HCT116 (cell line): ENCODE results near the gene C1QBP. TPM values are rescaled to one million over a fixed set of nuclear protein-coding genes. Genes with fewer than 3 reads are reported as not detected.

Experiments
- ATAC-seq: fragments of 200-7000 bp; cut with Tn5 transposase; 2 replicates; pipeline ENCODE4 v1.9.1; 2020; ENCODE audit warnings: mild to moderate bottlenecking, moderate library complexity
- Bru-seq: library from RNA; stranded (reverse); fragments of 400-500 nt; gene quantifications from one replicate; lab custom pipeline; 2021; lab: Mats Ljungman, UMichigan
- BruChase-seq, 2 experiments: library from RNA; stranded (reverse); fragments of 400-500 nt; gene quantifications; one replicate each; lab custom pipeline; 2021; lab: Mats Ljungman, UMichigan
- BruUV-seq: library from RNA; stranded (reverse); fragments of 400-500 nt; replicated peaks from 2 replicates; lab custom pipeline; 2021; lab: Mats Ljungman, UMichigan
- CTCF ChIA-PET: fragments of 300-600 bp; sonication (Branson Sonifier 250); formaldehyde crosslinking; loops from one replicate; lab custom pipeline; 2021; ENCODE audit warnings: antibody characterized with exemption; lab: Charles Lee
- POLR2A ChIA-PET: fragments of 300-600, 350-600 bp; sonication (Branson Sonifier 250); formaldehyde crosslinking; loops from one replicate; lab custom pipeline; 2021; ENCODE audit warnings: antibody characterized with exemption; lab: Charles Lee
- RAD21 ChIA-PET, 2 experiments: fragments of 300-600 bp; sonication (Branson Sonifier 250); formaldehyde crosslinking; loops; one replicate each; lab custom pipeline; 2023; ENCODE audit warnings: low total read pairs in 2 of 2; ENCODE audit not compliant: uncharacterized antibody in 2 of 2, unreplicated experiment in 2 of 2, low non-redundant PET in 1 of 2; lab: Charles Lee
- DNase-seq: peaks from one replicate; pipeline ENCODE4 v3.0.0-alpha.2; 2010; ENCODE audit warnings: low read depth, low spot score
- H2AFZ ChIP-seq: fragments of 200-600 bp; shearing (Covaris generic), sonication (generic); 2 replicates; pipeline ENCODE4 v1.6.1; 2017; ENCODE audit warnings: low read depth, mixed run types, mixed read lengths, antibody characterized with exemption, low read length; ENCODE audit not compliant: poor library complexity, severe bottlenecking
- H3K27ac ChIP-seq: 2 replicates; pipeline ENCODE4 v1.5.1; 2012; ENCODE audit warnings: low read depth, low read length
- H3K27me3 ChIP-seq: fragments of 200-600 bp; sonication (generic); 2 replicates; pipeline ENCODE4 v1.6.1; 2016; ENCODE audit warnings: mixed run types, low read length, mixed read lengths; ENCODE audit not compliant: insufficient read depth
- H3K36me3 ChIP-seq, 2 experiments: fragments of 200-500 bp in 1 of 2; fragments of 200-600 bp in 1 of 2; sonication (Bioruptor generic) in 1 of 2; sonication (generic) in 1 of 2; 2 replicates each; pipeline versions ENCODE4 v1.5.1 to v1.6.1; 2014 to 2016; ENCODE audit warnings: low read length in 2 of 2, inconsistent platforms in 1 of 2, mixed read lengths in 1 of 2, mixed run types in 1 of 2; ENCODE audit not compliant: insufficient read depth in 2 of 2, control insufficient read depth in 1 of 2
- H3K4me1 ChIP-seq, 2 experiments: fragments of 200-600 bp in 1 of 2; sonication (generic) in 1 of 2; 2 replicates each; pipeline versions ENCODE4 v1.5.1 to v1.6.1; 2012 to 2017; ENCODE audit warnings: low read length in 2 of 2, inconsistent platforms in 1 of 2, mild to moderate bottlenecking in 1 of 2, mixed read lengths in 1 of 2, mixed run types in 1 of 2, moderate library complexity in 1 of 2; ENCODE audit not compliant: insufficient read depth in 2 of 2, control insufficient read depth in 1 of 2
- H3K4me2 ChIP-seq: fragments of 200-600 bp; sonication (generic); 2 replicates; pipeline ENCODE4 v1.6.1; 2017; ENCODE audit warnings: mixed run types, low read length, mixed read lengths
- H3K4me3 ChIP-seq, 2 experiments: fragments of 200-600 bp in 1 of 2; sonication (generic) in 1 of 2; replicated peaks in 1 of 2; 2 replicates each; pipeline ENCODE4 v1.5.1; 2011 to 2016; ENCODE audit warnings: low read length in 2 of 2, control low read depth in 1 of 2, low read depth in 1 of 2, mild to moderate bottlenecking in 1 of 2, mixed read lengths in 1 of 2, mixed run types in 1 of 2
- H3K79me2 ChIP-seq: fragments of 200-600 bp; sonication (generic); 2 replicates; pipeline ENCODE4 v1.6.1; 2017; ENCODE audit warnings: mild to moderate bottlenecking, mixed run types, low read length, moderate library complexity, mixed read lengths; ENCODE audit not compliant: insufficient read depth
- H3K9ac ChIP-seq: fragments of 200-600 bp; sonication (generic); 2 replicates; pipeline ENCODE4 v1.6.1; 2016; ENCODE audit warnings: low read length, mixed read lengths
- H3K9me2 ChIP-seq: fragments of 200-600 bp; sonication (generic), shearing (Covaris generic); 2 replicates; pipeline ENCODE4 v1.6.1; 2017; ENCODE audit warnings: mixed run types, mild to moderate bottlenecking, moderate library complexity; ENCODE audit not compliant: insufficient read depth
- H3K9me3 ChIP-seq, 2 experiments: fragments of 200-500 bp in 1 of 2; fragments of 200-600 bp in 1 of 2; sonication (Bioruptor generic) in 1 of 2; sonication (generic) in 1 of 2; 2 replicates each; pipeline ENCODE4 v1.6.1; 2014 to 2017; ENCODE audit warnings: low read length in 2 of 2, mixed read lengths in 2 of 2, inconsistent platforms in 1 of 2, low read depth in 1 of 2, mild to moderate bottlenecking in 1 of 2, mixed run types in 1 of 2, moderate library complexity in 1 of 2; ENCODE audit not compliant: control insufficient read depth in 1 of 2, insufficient read depth in 1 of 2
- H4K20me1 ChIP-seq: fragments of 200-600 bp; sonication (generic), shearing (Covaris generic); 2 replicates; pipeline ENCODE4 v1.6.1; 2017; ENCODE audit warnings: mixed run types, mild to moderate bottlenecking, moderate library complexity; ENCODE audit not compliant: insufficient read depth
- CBX3 ChIP-seq: IDR thresholded peaks from 2 replicates; pipeline ENCODE4 v1.6.1; 2012; ENCODE audit warnings: low read depth
- CEBPB ChIP-seq: IDR thresholded peaks from 2 replicates; pipeline ENCODE4 v1.6.1; 2012; ENCODE audit warnings: low read depth
- EGR1 ChIP-seq: IDR thresholded peaks from 2 replicates; pipeline ENCODE4 v1.6.1; 2012; ENCODE audit warnings: low read depth
- ELF1 ChIP-seq: IDR thresholded peaks from 2 replicates; pipeline ENCODE4 v1.6.1; 2012; ENCODE audit warnings: low read depth, borderline replicate concordance
- EZH2 ChIP-seq: fragments of 200-600 bp; sonication (generic); IDR thresholded peaks from 2 replicates; pipeline ENCODE4 v1.6.1; 2017; ENCODE audit warnings: antibody characterized with exemption, mixed run types
- EZH2phosphoT487 ChIP-seq: fragments of 200-600 bp; IDR thresholded peaks from 2 replicates; pipeline ENCODE4 v1.6.1; 2018; ENCODE audit warnings: antibody characterized with exemption, borderline replicate concordance
- FOSL1 ChIP-seq: IDR thresholded peaks from 2 replicates; pipeline ENCODE4 v1.6.1; 2012; ENCODE audit warnings: low read depth
- POLR2A ChIP-seq: IDR thresholded peaks from 2 replicates; pipeline ENCODE4 v1.7.0; 2011; ENCODE audit warnings: borderline replicate concordance; ENCODE audit not compliant: insufficient read depth, insufficient read length; ENCODE audit errors: extremely low read depth
- SIN3A ChIP-seq: IDR thresholded peaks from 2 replicates; pipeline ENCODE4 v1.6.1; 2012; ENCODE audit warnings: low read depth
- SP1 ChIP-seq: IDR thresholded peaks from 2 replicates; pipeline ENCODE4 v1.6.1; 2012; ENCODE audit warnings: low read depth
- TCF7L2 ChIP-seq: IDR thresholded peaks from 2 replicates; pipeline ENCODE4 v1.7.0; 2011; ENCODE audit warnings: borderline replicate concordance, inconsistent platforms; ENCODE audit not compliant: insufficient read depth, insufficient read length; ENCODE audit errors: extremely low read depth
- YY1 ChIP-seq: IDR thresholded peaks from 2 replicates; pipeline ENCODE4 v1.6.1; 2011; ENCODE audit warnings: low read length, low read depth, moderate library complexity, mild to moderate bottlenecking; ENCODE audit not compliant: insufficient replicate concordance; ENCODE audit errors: extremely low read depth
- ZFX ChIP-seq: fragments of 450-650 bp; IDR thresholded peaks from 2 replicates; pipeline ENCODE4 v1.6.1; 2017
- ZNF274 ChIP-seq: fragments of 200-500 bp; sonication (Bioruptor generic); IDR thresholded peaks from 2 replicates; pipeline ENCODE4 v1.6.1; 2014; ENCODE audit warnings: mild to moderate bottlenecking, low read depth, low read length, inconsistent platforms
- intact Hi-C: fragments of 100-400 bp; cut with micrococcal nuclease; formaldehyde crosslinking; loops from 2 replicates; pipeline ENCODE4 v1.10.0; 2022
- long read RNA-seq: library from polyadenylated mRNA; unstranded; transcript quantifications from one replicate; pipeline ENCODE4 v2.0.0, GENCODE V29; 2021; ENCODE audit not compliant: unreplicated experiment
- polyA plus RNA-seq: library from polyadenylated mRNA; unstranded; fragments of >200 nt; gene quantifications from 2 replicates; pipeline ENCODE4 v1.2.1, GENCODE V29; 2012; ENCODE audit warnings: missing spikeins
- total RNA-seq: library from RNA; stranded (reverse); gene quantifications from one replicate; pipeline ENCODE4 v1.2.1, GENCODE V29; 2021; ENCODE audit not compliant: unreplicated experiment
- TF ChIP-seq, protein P1 (sequence below): IDR thresholded peaks from 2 replicates; pipeline ENCODE4 v1.6.1; 2012
- TF ChIP-seq, protein P2 (sequence below): IDR thresholded peaks from 2 replicates; pipeline ENCODE4 v1.6.1; 2012
- TF ChIP-seq, protein P3 (sequence below), 3 experiments: fragments of 200-600 bp in 1 of 3; sonication (generic) in 1 of 3; IDR thresholded peaks in 2 of 3; conservative IDR thresholded peaks in 1 of 3; 2 replicates each; pipeline ENCODE4 v1.5.1; 2012 to 2017; ENCODE audit warnings: low read depth in 2 of 3, low read length in 2 of 3, antibody characterized with exemption in 1 of 3, borderline replicate concordance in 1 of 3, control low read depth in 1 of 3, mild to moderate bottlenecking in 1 of 3, mixed read lengths in 1 of 3, mixed run types in 1 of 3, moderate library complexity in 1 of 3; ENCODE audit not compliant: insufficient read depth in 1 of 3
- TF ChIP-seq, protein P4 (sequence below): IDR thresholded peaks from 2 replicates; pipeline ENCODE4 v1.6.1; 2012; ENCODE audit warnings: low read depth

Gene C1QBP, protein sequence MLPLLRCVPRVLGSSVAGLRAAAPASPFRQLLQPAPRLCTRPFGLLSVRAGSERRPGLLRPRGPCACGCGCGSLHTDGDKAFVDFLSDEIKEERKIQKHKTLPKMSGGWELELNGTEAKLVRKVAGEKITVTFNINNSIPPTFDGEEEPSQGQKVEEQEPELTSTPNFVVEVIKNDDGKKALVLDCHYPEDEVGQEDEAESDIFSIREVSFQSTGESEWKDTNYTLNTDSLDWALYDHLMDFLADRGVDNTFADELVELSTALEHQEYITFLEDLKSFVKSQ
- total RNA-seq: 524 TPM
- 382 and 467 TPM in 2 replicates for polyA plus RNA-seq
- percentile 97 among the genes with signal in this experiment for Bru-seq, nascent RNA
- percentile 99 among the genes with signal in this experiment for BruChase-seq, experiment 1, labeled RNA remaining after a 6-hour chase
- BruChase-seq, experiment 2, labeled RNA remaining after a 2-hour chase: percentile 96 among the genes with signal in this experiment
- long read RNA-seq, transcript C1QBP-201 (6 exons, 1,169 nt): major isoform, 1,094 of 1,171 reads
- long read RNA-seq, partial matches to known transcripts: 5 of 1,171 reads
- long read RNA-seq, other reads (novel, unspliced or antisense): 70 of 1,171 reads

DNA sequence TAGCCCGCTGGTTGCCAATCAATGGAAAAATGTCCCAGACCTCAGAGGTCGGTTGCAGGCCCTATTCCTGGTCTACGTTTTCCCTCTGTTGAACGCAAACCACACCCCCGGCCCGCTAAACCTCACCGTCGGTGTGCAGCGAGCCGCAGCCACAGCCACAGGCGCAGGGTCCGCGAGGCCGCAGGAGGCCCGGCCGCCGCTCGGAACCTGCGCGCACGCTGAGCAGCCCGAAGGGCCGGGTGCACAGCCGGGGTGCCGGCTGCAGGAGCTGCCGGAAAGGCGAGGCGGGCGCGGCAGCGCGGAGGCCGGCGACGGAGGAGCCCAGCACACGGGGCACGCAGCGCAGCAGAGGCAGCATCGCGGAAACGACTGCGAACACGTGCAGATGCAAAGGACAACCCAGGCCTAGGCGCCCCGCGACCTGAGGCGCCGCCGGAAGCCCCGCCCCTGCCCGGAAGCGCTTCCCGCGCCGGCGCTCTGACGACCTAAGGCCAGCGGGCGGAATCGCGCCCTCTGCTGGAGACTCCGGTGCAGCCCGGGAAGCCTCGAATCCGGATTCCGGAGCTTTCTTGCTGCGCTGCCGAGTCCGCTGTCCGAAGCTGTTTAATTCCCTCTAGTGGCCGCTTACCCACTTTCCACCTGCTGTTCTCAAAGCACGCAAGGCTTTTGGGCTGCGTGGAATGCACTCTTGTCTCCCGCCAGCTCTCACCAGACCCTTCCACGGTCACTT is at the start of gene C1QBP:
C1QBP (minus strand) TSS at position 440 of the 730 bp plus-strand sequence; CDS start at position 358, 82 bp downstream.
- H2AFZ ChIP-seq: peak within 1 kb of the TSS; percentile 79
- peak within 1 kb of the TSS; percentile 81 to 100 for H3K4me3 ChIP-seq
- intact Hi-C loops: loop anchor here (1.0 to 10.0 kb wide), 2 partner anchors 190 to 244 kb away; partner anchors contain the start of gene ZNF594
- no peaks in the 10 kb centered on the region for H3K27me3 ChIP-seq
- H3K36me3 ChIP-seq: peaks cover 33 to 51% of the 10 kb centered on the region in 2 experiments
- H3K27ac ChIP-seq: peak within 1 kb of the TSS; percentile 92
- H4K20me1 ChIP-seq: peaks cover 7% of the 10 kb centered on the region; the same call in 1 of the 2 replicates
- ChIA-PET POLR2A (interaction anchor here (1.0 to 3.5 kb wide), 5 partner anchors 10 to 48 kb away, joined by 4 to 11 read pairs (median 6); partner anchors contain the start of genes DERL2, MIS12, NUP88 and RPAIN), CTCF (interaction anchor here (0.8 to 1.7 kb wide), 27 partner anchors 8 to 197 kb away, joined by 3 to 14 read pairs (median 4); partner anchors contain the start of genes DERL2, DHX33, MIS12 and NUP88), RAD21 (no interaction called here)
- DNase-seq (peak; percentile 91), ATAC-seq (peak; percentile 91)
- H3K4me1 ChIP-seq: peaks cover 13 to 18% of the 10 kb centered on the region in 2 experiments
- peak within 1 kb of the TSS; percentile 96 for H3K4me2 ChIP-seq
- H3K79me2 ChIP-seq: peaks cover 66% of the 10 kb centered on the region
- H3K9ac ChIP-seq: peak within 1 kb of the TSS; percentile 99
- no peaks in the 10 kb centered on the region for H3K9me2 ChIP-seq
- BruUV-seq: no TSS peak
- no peaks in the 10 kb centered on the region for H3K9me3 ChIP-seq
- peak; percentile 11 for TF ChIP-seq TCF7L2
- no peak for TF ChIP-seq EGR1
- TF ChIP-seq, protein P1, sequence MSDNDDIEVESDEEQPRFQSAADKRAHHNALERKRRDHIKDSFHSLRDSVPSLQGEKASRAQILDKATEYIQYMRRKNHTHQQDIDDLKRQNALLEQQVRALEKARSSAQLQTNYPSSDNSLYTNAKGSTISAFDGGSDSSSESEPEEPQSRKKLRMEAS: peak; percentile 98
- TF ChIP-seq ZFX: peak; percentile 99
- TF ChIP-seq ZNF274: no peak
- TF ChIP-seq, protein P2, sequence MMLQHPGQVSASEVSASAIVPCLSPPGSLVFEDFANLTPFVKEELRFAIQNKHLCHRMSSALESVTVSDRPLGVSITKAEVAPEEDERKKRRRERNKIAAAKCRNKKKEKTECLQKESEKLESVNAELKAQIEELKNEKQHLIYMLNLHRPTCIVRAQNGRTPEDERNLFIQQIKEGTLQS: no peak
- TF ChIP-seq, protein P3, sequence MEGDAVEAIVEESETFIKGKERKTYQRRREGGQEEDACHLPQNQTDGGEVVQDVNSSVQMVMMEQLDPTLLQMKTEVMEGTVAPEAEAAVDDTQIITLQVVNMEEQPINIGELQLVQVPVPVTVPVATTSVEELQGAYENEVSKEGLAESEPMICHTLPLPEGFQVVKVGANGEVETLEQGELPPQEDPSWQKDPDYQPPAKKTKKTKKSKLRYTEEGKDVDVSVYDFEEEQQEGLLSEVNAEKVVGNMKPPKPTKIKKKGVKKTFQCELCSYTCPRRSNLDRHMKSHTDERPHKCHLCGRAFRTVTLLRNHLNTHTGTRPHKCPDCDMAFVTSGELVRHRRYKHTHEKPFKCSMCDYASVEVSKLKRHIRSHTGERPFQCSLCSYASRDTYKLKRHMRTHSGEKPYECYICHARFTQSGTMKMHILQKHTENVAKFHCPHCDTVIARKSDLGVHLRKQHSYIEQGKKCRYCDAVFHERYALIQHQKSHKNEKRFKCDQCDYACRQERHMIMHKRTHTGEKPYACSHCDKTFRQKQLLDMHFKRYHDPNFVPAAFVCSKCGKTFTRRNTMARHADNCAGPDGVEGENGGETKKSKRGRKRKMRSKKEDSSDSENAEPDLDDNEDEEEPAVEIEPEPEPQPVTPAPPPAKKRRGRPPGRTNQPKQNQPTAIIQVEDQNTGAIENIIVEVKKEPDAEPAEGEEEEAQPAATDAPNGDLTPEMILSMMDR (IDR thresholded peaks at IDR 0.05 in 2 of 3, conservative IDR thresholded peaks at IDR 0.05 in 1 of 3; ENCODE audit: borderline replicate concordance in 1 of 3, insufficient read depth in 1 of 3, low read depth in 2 of 3, low read length in 2 of 3): peak; percentile 93 to 99 (median 96)
- peak; percentile 60 for TF ChIP-seq ELF1
- TF ChIP-seq CBX3: peak; percentile 66; the same call in 1 of the 2 replicates
- no peak for TF ChIP-seq EZH2phosphoT487
- TF ChIP-seq, protein P4, sequence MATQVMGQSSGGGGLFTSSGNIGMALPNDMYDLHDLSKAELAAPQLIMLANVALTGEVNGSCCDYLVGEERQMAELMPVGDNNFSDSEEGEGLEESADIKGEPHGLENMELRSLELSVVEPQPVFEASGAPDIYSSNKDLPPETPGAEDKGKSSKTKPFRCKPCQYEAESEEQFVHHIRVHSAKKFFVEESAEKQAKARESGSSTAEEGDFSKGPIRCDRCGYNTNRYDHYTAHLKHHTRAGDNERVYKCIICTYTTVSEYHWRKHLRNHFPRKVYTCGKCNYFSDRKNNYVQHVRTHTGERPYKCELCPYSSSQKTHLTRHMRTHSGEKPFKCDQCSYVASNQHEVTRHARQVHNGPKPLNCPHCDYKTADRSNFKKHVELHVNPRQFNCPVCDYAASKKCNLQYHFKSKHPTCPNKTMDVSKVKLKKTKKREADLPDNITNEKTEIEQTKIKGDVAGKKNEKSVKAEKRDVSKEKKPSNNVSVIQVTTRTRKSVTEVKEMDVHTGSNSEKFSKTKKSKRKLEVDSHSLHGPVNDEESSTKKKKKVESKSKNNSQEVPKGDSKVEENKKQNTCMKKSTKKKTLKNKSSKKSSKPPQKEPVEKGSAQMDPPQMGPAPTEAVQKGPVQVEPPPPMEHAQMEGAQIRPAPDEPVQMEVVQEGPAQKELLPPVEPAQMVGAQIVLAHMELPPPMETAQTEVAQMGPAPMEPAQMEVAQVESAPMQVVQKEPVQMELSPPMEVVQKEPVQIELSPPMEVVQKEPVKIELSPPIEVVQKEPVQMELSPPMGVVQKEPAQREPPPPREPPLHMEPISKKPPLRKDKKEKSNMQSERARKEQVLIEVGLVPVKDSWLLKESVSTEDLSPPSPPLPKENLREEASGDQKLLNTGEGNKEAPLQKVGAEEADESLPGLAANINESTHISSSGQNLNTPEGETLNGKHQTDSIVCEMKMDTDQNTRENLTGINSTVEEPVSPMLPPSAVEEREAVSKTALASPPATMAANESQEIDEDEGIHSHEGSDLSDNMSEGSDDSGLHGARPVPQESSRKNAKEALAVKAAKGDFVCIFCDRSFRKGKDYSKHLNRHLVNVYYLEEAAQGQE: no peak
- TF ChIP-seq SIN3A: peak; percentile 84
- no peak for TF ChIP-seq SP1
- TF ChIP-seq YY1: no peak
- TF ChIP-seq FOSL1: no peak
- TF ChIP-seq CEBPB: no peak
- no peak for TF ChIP-seq EZH2
- TF ChIP-seq POLR2A: peak; percentile 68
